Ovary (tissue), 3 donors: ENCODE measurements around the gene OTULIN.

ENCODE experiments used
- CTCF ChIP-seq, 3 donors: fragments of 450-650 bp in 2 of 3; fragments of 200-600 bp in 1 of 3; IDR thresholded peaks; one replicate each; pipeline versions ENCODE4 v1.5.1 to v1.8.0; 2016 to 2022; ENCODE audit warnings: antibody characterized with exemption in 3 of 3, mild to moderate bottlenecking in 1 of 3
- POLR2A ChIP-seq: fragments of 450-650 bp; IDR thresholded peaks from one replicate; pipeline ENCODE4 v1.6.1; 2017; ENCODE audit warnings: antibody characterized with exemption, mild to moderate bottlenecking, moderate library complexity
- donor health status: DM: no; HTN: no; CAD: no.

- no peak for TF ChIP-seq CTCF (IDR thresholded peaks at IDR 0.05)
- no peak for TF ChIP-seq POLR2A
Measured at GRCh38 chr5:14615365-14615764, 49.2 kb upstream of the OTULIN start.
